ENCODE results near the gene CCDC71. TPM values are rescaled to one million over a fixed set of nuclear protein-coding genes. Genes with fewer than 3 reads are reported as not detected.

Gene CCDC71
- total RNA-seq: 25.7 and 26.7 TPM in 2 replicates

DNA sequence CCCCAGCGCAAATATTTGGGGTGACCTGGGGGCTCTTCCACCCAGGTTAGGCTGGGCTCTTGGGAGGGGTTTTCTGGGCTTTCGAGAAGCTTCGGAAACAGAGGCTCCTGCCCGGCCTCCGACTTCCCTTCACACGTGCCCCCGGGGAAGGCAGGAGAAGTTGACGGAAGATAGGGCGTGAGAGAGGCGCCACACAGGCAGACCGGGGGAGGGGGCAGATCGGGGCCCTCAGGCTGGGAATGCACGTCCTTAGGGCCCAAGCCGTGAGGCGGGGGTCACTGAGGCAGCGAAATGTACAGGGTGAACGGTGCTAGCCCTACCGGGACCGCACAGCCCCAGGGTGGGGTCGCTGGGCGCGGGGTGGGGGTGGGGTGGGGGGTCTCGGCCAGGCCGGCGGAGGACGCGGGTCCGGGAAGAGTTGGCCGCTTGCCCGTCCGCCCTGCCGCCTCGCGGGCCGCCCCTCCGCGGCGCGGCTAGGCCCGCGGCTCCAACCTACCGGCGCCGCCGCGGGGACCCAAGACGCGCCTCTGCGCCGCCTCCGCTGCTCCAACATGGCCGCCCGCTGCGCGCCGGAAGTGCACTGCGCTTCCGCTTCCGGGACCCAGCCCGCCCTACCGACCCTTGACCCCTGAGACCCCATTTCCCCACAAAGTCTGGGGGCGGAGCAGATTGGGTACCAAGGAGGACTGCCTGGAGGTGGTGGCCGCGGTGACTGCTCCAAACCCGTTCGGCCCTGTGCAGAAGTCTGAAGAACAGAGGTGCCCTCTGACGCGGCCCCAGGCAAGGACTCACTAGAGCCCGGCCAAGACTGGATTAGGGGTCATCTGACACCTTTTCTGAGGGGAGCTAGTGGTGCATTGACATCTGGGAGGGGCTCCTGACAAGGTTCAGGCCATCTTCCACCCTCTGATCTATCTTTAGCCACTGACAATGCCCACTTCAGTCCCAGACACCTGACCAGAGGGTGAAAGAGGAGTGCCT, at the start of gene CCDC71:
Gene CCDC71 (minus strand): TSS at position 561 of the 981 bp plus-strand sequence. CDS start 2,123 bp downstream, outside the sequence.
- intact Hi-C loops (cut with micrococcal nuclease): loop anchor here (2.0 to 10.0 kb wide), 2 partner anchors 71 to 179 kb away; partner anchors contain the start of genes QRICH1 and USP4
- Mint-ChIP-seq H3K9me3 (no peaks in the 10 kb centered on the region), H3K36me3 (ENCODE audit: low read depth) (peaks cover 38% of the 10 kb centered on the region), H3K27me3 (no peaks in the 10 kb centered on the region), H3K4me1 (peaks cover 24% of the 10 kb centered on the region), H3K4me3 (peak within 1 kb of the TSS; percentile 95), H3K27ac (peak within 1 kb of the TSS; percentile 92)
- DNase-seq: peak; percentile 94

DNA sequence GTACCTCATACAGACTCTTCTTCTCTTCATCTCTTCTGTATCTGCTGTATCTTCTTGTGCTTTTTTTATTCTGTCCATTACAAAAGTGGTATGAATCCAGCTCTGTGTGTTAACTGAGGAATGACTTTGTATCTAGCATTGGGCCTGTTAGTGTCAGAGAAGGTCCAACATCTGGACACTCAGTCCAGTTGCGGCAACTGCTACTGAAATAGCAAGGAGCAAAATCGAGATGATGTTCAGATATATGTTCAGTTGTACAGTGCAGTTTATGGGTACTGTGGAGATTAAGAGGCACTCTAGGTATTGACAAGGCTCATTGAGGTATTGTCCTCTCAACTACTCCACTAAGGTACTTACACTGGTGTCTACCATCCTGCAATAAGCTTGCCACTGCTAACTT, 47.9 kb upstream of the CCDC71 start:
- no peak for DNase-seq
- no peaks in the 10 kb centered on the region for H3K36me3 Mint-ChIP-seq (ENCODE audit: low read depth)
- no peak overlapping the region for H3K27ac Mint-ChIP-seq
- intact Hi-C loops (cut with micrococcal nuclease): no loop called here
- no peak overlapping the region for H3K4me3 Mint-ChIP-seq
- no peaks in the 10 kb centered on the region for H3K4me1 Mint-ChIP-seq
- peaks cover 5% of the 10 kb centered on the region for H3K9me3 Mint-ChIP-seq
- H3K27me3 Mint-ChIP-seq: no peaks in the 10 kb centered on the region

GRCh38 chr3:49213541-49213943, 47.4 kb upstream of the CCDC71 start:
- Mint-ChIP-seq H3K9me3 (peaks cover 5% of the 10 kb centered on the region), H3K27me3 (no peaks in the 10 kb centered on the region), H3K4me3 (no peak overlapping the region), H3K4me1 (no peaks in the 10 kb centered on the region), H3K27ac (no peak overlapping the region), H3K36me3 (ENCODE audit: low read depth) (no peaks in the 10 kb centered on the region)
- DNase-seq: no peak
- intact Hi-C loops (cut with micrococcal nuclease): no loop called here

DNA sequence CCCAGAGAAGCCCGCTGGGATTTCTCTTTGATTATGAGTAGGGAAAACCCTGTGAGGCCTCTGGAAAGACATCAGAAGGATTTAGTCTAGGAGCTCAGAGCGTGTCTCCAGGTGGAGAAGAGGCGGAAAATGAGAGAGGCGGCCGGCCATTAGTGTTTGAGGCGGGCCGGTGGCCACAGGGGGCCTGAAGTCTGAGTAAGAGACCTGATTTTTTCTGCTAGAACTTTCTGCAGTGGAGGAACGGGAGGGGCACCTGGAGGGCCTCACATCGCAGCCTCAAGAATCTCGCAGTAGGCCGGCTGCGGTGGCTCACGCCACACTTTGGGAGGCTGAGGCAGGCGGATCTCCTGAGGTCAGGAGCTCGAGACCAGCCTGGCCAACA, 33.8 kb upstream of the CCDC71 start:
- intact Hi-C loops (cut with micrococcal nuclease): no loop called here
- Mint-ChIP-seq H3K4me1 (no peaks in the 10 kb centered on the region), H3K9me3 (no peaks in the 10 kb centered on the region), H3K4me3 (no peak overlapping the region), H3K27me3 (peaks cover 8% of the 10 kb centered on the region), H3K36me3 (ENCODE audit: low read depth) (no peaks in the 10 kb centered on the region), H3K27ac (no peak overlapping the region)
- DNase-seq: no peak

GRCh38 chr3:49199239-49199899, 33.2 kb upstream of the CCDC71 start:
- no peaks in the 10 kb centered on the region for H3K9me3 Mint-ChIP-seq
- DNase-seq: peak; percentile 59

GRCh38 chr3:49198611-49199230, 32.6 kb upstream of the CCDC71 start:
- peaks cover 8% of the 10 kb centered on the region for H3K27me3 Mint-ChIP-seq
- H3K4me1 Mint-ChIP-seq: no peaks in the 10 kb centered on the region
- no peaks in the 10 kb centered on the region for H3K36me3 Mint-ChIP-seq (ENCODE audit: low read depth)
- no peak overlapping the region for H3K27ac Mint-ChIP-seq
- intact Hi-C loops (cut with micrococcal nuclease): no loop called here
- no peak for DNase-seq
- H3K4me3 Mint-ChIP-seq: no peak overlapping the region
- no peaks in the 10 kb centered on the region for H3K9me3 Mint-ChIP-seq

More at GRCh38 chr3:49199239-49199899, 33.2 kb upstream of the CCDC71 start:
- intact Hi-C loops (cut with micrococcal nuclease): no loop called here
- no peak overlapping the region for H3K4me3 Mint-ChIP-seq
- no peaks in the 10 kb centered on the region for H3K4me1 Mint-ChIP-seq
- H3K27me3 Mint-ChIP-seq: peaks cover 8% of the 10 kb centered on the region
- no peak overlapping the region for H3K27ac Mint-ChIP-seq
- no peaks in the 10 kb centered on the region for H3K36me3 Mint-ChIP-seq (ENCODE audit: low read depth)

DNA sequence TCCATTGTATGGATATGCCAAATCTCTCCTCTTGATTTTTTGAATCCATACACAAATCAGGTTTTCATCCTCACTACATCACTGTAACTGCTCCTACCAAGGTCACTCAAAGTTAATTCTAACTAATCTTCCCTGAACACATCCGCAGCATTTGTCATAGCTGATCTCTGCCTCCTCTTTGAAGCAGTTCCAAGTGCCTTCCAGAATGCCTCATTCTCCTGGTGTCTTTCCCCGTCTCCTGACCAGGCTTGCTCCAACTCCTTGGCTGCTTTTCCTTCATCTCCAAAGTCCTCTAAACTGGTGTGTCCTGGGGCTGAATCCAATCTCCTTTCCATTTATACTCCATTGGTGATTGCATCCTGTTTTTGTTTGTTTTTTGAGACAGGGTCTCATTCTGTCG, 32.0 kb upstream of the CCDC71 start:
- no peak overlapping the region for H3K27ac Mint-ChIP-seq
- H3K4me1 Mint-ChIP-seq: no peaks in the 10 kb centered on the region
- H3K9me3 Mint-ChIP-seq: no peaks in the 10 kb centered on the region
- DNase-seq: no peak
- H3K4me3 Mint-ChIP-seq: no peak overlapping the region
- intact Hi-C loops (cut with micrococcal nuclease): no loop called here
- H3K27me3 Mint-ChIP-seq: peaks cover 5% of the 10 kb centered on the region
- no peaks in the 10 kb centered on the region for H3K36me3 Mint-ChIP-seq (ENCODE audit: low read depth)

DNA sequence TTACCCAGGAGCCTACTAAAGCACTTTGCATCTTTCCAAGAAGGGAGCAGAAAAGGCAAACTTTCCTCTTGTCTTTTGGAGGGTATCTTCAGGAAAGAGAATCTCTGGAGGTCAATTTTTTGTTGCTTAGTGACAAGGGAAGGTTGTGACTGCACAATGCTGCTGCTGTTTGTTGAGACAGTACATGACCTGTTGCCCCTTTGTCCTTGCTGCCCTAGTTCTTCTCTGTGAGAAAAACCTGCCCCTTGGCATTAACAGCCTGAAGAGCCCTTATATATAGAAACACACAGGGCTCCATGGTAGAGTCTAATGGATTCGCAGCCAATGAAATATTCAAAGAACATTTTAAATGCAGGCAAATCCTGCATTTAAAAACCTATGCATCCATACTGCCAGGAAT, 25.6 kb upstream of the CCDC71 start:
- H3K4me1 Mint-ChIP-seq: no peaks in the 10 kb centered on the region
- H3K36me3 Mint-ChIP-seq (ENCODE audit: low read depth): no peaks in the 10 kb centered on the region
- H3K27me3 Mint-ChIP-seq: peaks cover 11% of the 10 kb centered on the region
- intact Hi-C loops (cut with micrococcal nuclease): no loop called here
- no peak overlapping the region for H3K4me3 Mint-ChIP-seq
- H3K9me3 Mint-ChIP-seq: no peaks in the 10 kb centered on the region
- H3K27ac Mint-ChIP-seq: no peak overlapping the region
- DNase-seq: no peak

GRCh38 chr3:49183873-49184272, 17.7 kb upstream of the CCDC71 start:
- H3K4me3 Mint-ChIP-seq: no peak overlapping the region
- intact Hi-C loops (cut with micrococcal nuclease): no loop called here
- DNase-seq: no peak
- no peak overlapping the region for H3K27ac Mint-ChIP-seq
- H3K4me1 Mint-ChIP-seq: no peaks in the 10 kb centered on the region
- peaks cover 12% of the 10 kb centered on the region for H3K27me3 Mint-ChIP-seq
- no peaks in the 10 kb centered on the region for H3K36me3 Mint-ChIP-seq (ENCODE audit: low read depth)
- H3K9me3 Mint-ChIP-seq: no peaks in the 10 kb centered on the region

- H3K4me3 Mint-ChIP-seq: no peak overlapping the region
- peaks cover 13% of the 10 kb centered on the region for H3K27me3 Mint-ChIP-seq
- no peaks in the 10 kb centered on the region for H3K4me1 Mint-ChIP-seq
- DNase-seq: no peak
- H3K36me3 Mint-ChIP-seq (ENCODE audit: low read depth): no peaks in the 10 kb centered on the region
- intact Hi-C loops (cut with micrococcal nuclease): no loop called here
- no peaks in the 10 kb centered on the region for H3K9me3 Mint-ChIP-seq
- H3K27ac Mint-ChIP-seq: no peak overlapping the region
These were observed 16.6 kb upstream of the CCDC71 start for GRCh38 chr3:49182682-49183081.

GRCh38 chr3:49181351-49181750, 15.2 kb upstream of the CCDC71 start:
- no peaks in the 10 kb centered on the region for H3K9me3 Mint-ChIP-seq
- no peak overlapping the region for H3K4me3 Mint-ChIP-seq
- DNase-seq: no peak
- no peaks in the 10 kb centered on the region for H3K36me3 Mint-ChIP-seq (ENCODE audit: low read depth)
- intact Hi-C loops (cut with micrococcal nuclease): no loop called here
- no peak overlapping the region for H3K27ac Mint-ChIP-seq
- no peaks in the 10 kb centered on the region for H3K4me1 Mint-ChIP-seq
- peaks cover 13% of the 10 kb centered on the region for H3K27me3 Mint-ChIP-seq

GRCh38 chr3:49180116-49180515, 14.0 kb upstream of the CCDC71 start:
- DNase-seq: no peak
- intact Hi-C loops (cut with micrococcal nuclease): no loop called here
- Mint-ChIP-seq H3K27ac (no peak overlapping the region), H3K36me3 (ENCODE audit: low read depth) (no peaks in the 10 kb centered on the region), H3K4me1 (no peaks in the 10 kb centered on the region), H3K9me3 (no peaks in the 10 kb centered on the region), H3K4me3 (no peak overlapping the region), H3K27me3 (peaks cover 13% of the 10 kb centered on the region)

- Mint-ChIP-seq H3K9me3 (no peaks in the 10 kb centered on the region), H3K27ac (peak overlapping the region; percentile 41), H3K4me1 (peaks cover 1% of the 10 kb centered on the region), H3K36me3 (ENCODE audit: low read depth) (no peaks in the 10 kb centered on the region), H3K4me3 (no peak overlapping the region), H3K27me3 (peaks cover 13% of the 10 kb centered on the region)
- intact Hi-C loops (cut with micrococcal nuclease): no loop called here
- no peak for DNase-seq
These were observed 10.9 kb upstream of the CCDC71 start for GRCh38 chr3:49177073-49177472.

DNA sequence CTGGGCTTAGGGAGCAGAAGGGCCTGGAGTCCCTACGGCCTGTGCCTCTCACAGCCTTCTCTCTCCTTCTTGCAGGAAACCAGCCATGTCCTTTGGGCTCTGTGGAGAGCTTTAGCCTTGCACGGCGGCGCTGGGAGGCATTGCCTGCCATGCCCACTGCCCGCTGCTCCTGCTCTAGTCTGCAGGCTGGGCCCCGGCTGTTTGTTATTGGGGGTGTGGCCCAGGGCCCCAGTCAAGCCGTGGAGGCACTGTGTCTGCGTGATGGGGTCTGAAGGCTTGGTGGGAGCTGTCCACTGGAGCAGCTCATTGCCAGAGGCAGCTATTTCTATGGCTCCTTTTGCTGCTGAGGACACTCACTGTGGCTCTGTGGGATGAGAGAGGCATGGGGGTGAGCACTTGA, 9.4 kb upstream of the CCDC71 start:
- no peak for DNase-seq
- H3K4me3 Mint-ChIP-seq: no peak overlapping the region
- no peaks in the 10 kb centered on the region for H3K36me3 Mint-ChIP-seq (ENCODE audit: low read depth)
- H3K27me3 Mint-ChIP-seq: peaks cover 9% of the 10 kb centered on the region
- no peak overlapping the region for H3K27ac Mint-ChIP-seq
- intact Hi-C loops (cut with micrococcal nuclease): no loop called here
- peaks cover 7% of the 10 kb centered on the region for H3K4me1 Mint-ChIP-seq
- no peaks in the 10 kb centered on the region for H3K9me3 Mint-ChIP-seq

All from activated CD4-positive, alpha-beta T cell treated with anti-CD3 and anti-CD28 coated beads, Interleukin-2, amount 10 ng/mL, durations not matched to agents 24 days and 14 days (primary cell).